GM18861 (cell line): Measurements from ENCODE around the gene ABCC10.
"Not testable (repeated sequence)": the region's sequence is repeated elsewhere in the genome, so short reads cannot be mapped to it uniquely, and the experiment has no call there.

Experiments used
- ATAC-seq: cut with Tn5 transposase; IDR thresholded peaks from one replicate; pipeline ENCODE4 v1.9.1; 2021; ENCODE audit not compliant: unreplicated experiment

ABCC10 gene

GRCh38 chr6:43444582-43444981, 17.2 kb downstream of the ABCC10 start:
- no peak for ATAC-seq

DNA sequence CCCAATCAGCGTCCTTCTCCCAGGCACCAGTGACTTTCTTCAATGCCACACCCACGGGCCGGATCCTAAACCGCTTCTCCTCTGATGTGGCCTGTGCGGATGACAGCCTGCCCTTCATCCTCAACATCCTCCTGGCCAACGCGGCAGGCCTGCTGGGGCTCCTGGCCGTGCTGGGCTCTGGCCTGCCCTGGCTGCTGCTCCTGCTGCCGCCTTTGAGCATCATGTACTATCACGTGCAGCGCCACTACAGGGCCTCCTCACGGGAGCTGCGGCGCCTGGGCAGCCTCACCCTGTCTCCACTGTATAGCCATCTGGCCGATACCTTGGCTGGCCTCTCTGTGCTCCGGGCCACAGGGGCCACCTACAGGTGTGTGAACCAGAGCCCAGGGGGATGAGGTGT, 18.2 kb downstream of the ABCC10 start:
- ATAC-seq = no peak

DNA sequence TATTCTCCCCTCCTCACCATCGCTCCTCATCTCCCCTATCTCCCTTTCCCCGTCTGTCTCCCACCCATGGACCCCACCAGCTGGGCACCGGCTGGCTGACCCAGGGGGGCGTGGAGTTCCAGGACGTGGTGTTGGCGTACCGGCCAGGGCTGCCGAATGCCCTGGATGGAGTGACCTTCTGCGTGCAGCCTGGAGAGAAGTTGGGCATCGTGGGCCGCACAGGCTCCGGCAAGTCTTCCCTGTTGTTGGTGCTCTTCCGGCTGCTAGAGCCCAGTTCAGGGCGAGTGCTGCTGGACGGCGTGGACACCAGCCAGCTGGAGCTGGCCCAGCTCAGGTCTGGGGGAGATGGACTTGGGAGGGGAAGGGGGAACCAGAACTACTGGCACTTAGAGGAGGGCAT, 20.3 kb downstream of the ABCC10 start:
- ATAC-seq = no peak

DNA sequence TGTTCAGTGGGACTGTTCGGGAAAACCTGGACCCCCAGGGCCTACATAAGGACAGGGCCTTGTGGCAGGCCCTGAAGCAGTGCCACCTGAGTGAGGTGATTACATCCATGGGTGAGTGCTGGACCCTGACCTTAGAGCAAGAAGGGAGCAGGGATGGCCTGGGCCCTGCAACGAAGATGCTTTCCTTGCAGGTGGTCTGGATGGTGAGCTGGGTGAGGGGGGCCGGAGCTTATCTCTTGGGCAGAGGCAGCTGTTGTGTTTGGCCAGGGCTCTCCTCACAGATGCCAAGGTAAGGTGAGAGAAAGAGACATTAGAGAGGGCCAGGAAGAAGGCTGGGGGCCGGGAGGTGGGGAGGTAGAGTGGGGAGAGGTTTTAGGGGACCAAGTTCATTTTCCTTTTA, 21.6 kb downstream of the ABCC10 start:
- ATAC-seq = no peak

GRCh38 chr6:43450699-43451131, 23.4 kb downstream of the ABCC10 start:
- no peak for ATAC-seq

DNA sequence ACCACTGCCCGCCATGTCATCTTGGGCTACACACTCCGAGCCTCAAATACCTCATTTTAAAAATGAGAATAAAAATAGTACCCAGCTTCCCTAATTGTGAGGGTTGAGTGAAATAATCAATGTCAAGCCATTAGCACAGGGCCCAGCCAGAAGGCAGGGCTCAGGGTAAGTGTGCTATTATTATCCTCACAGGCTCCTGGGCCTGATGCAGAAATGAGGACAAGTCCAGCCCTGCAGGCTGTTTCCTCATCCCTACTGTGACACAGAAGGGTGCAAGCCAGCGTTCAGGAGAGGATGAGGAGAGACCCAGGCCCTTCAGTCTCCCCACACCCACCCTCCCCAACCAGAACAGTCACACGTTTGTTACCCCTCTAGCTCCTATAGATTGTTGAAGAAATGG, 24.0 kb downstream of the ABCC10 start:
- ATAC-seq = no peak

- no peak for ATAC-seq
These were observed 24.6 kb downstream of the ABCC10 start for GRCh38 chr6:43451939-43452338.

- ATAC-seq = no peak
These were observed 25.6 kb downstream of the ABCC10 start for GRCh38 chr6:43452896-43453295.

- ATAC-seq = no peak
These were observed 26.5 kb downstream of the ABCC10 start for GRCh38 chr6:43453831-43454230.

DNA sequence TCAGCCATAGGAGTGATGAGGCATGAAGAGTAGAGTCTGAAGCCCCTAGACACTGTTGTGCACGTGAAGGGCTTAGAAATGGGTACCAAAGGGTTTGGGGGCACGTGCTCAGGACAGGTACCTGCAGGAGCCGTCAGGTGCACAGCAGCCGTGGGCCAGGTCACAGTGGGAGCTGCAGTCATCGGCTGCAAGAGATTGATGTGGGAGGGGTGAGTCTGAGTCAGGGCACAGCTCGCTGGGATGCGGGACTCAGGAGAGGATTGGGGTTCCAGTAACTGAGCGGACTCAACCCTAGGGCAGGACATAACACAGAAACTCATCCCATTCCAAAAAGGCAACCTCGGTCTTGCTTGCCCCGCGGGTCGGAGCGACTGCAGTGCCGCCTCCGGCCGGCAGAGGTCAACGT, 27.0 kb downstream of the ABCC10 start:
- ATAC-seq = no peak

GRCh38 chr6:43454696-43455530, 27.6 kb downstream of the ABCC10 start:
- ATAC-seq = no peak

GRCh38 chr6:43455531-43456428, 28.4 kb downstream of the ABCC10 start, which contains the start of gene DLK2:
DLK2 (minus strand) TSS chr6:43455548; CDS start chr6:43454825, 723 bp downstream.
- ATAC-seq = no peak

- ATAC-seq = no peak
These were observed 30.3 kb downstream of the ABCC10 start for GRCh38 chr6:43457643-43458042.

GRCh38 chr6:43458154-43458553, 30.8 kb downstream of the ABCC10 start:
- ATAC-seq = not testable (repeated sequence)

DNA sequence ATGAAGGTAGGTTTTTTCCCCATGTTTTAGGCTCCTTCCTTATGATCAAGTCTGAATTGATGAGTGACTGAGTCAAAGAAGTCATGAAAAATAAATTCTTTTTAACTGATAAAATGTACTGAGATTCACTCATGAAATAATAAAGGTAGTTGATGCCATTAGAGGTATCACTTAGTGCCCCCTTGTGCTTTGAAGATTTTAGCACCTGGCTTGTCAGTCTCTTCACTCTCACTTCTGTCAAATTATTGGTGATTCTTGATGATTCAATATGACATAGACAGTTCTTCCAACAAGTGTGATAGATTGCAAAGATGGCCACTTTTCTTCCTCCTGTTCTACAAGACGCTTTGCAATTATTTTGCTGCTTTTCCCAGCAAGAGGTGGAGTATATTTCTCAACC, 32.2 kb downstream of the ABCC10 start:
- ATAC-seq = no peak

- no peak for ATAC-seq
These were observed 32.7 kb downstream of the ABCC10 start for GRCh38 chr6:43460032-43460431.

DNA sequence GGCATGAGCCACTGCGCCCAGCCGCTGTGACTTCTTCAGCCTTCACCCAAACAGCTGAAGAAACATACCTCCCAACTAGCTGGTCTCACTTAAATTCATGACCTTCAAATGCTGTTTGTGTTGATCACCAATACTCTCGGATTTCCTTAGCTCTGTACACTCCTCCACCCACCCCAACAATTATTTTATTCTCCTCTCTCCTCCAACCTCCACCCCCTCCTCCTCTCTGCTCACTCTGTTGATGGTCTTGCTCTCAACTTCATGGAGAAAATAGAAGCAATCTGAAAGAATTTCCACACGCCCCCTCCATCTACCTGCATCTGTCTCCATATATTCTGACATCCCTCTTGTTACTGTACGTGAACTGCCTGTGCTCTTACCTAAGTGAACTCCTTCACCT, 34.6 kb downstream of the ABCC10 start:
- no peak for ATAC-seq

DNA sequence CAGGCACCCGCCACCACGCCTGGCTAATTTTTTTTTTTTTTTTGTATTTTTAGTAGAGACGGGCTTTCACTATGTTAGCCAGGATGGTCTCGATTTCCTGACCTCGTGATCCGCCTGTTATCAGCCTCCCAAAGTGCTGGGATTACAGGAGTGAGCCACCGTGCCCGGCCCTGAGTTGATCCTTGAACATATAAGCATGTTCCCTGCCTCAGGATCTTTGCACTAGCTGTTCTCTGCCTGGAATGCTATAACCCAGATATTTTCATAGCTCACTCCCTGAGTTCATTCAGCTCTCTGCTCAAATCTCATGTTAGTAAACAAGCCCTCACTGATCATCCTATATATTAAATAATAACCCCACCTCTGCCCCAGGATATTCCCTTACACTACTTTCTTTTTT, 37.0 kb downstream of the ABCC10 start:
- no peak for ATAC-seq

DNA sequence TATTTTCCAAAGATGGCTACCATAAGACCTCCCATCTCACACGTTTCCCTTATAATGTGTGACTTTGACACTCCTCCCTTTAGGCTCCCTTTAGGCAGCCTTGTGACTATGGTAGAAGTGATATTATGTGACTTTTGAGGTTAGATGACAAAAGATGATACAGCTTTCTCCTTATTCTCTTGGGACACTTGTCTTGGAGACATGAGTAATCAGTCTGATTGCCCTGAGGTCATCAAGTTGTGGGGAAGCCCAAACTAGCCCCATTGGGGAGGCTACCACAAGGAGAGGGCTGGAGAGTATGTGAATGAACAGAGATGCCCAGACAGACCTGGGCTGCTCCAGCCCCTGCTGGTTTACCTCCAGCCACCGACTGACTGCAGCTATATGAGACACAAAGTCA, 38.6 kb downstream of the ABCC10 start:
- no peak for ATAC-seq

- ATAC-seq = not testable (repeated sequence)
These were observed 39.9 kb downstream of the ABCC10 start for GRCh38 chr6:43467265-43467664.

DNA sequence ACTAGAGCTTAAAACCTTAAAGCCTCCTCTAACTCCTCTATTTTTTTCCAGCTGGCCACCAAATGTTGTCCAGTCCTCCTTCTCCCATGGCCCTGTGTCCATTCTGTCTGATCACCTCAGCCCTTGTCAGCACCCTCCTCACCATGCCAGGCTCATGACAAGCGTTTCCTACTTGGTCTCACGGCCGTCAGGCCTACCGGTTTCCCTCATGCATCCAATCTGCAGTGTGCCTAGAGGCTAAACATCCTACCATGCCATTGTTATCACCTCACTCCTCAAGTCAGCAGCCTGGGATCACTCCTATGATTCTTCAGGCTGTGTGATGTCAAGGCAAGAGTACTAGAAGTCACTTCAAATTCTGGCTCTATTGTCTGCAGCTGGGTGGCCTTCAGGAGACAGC, 40.4 kb downstream of the ABCC10 start:
- ATAC-seq = no peak

DNA sequence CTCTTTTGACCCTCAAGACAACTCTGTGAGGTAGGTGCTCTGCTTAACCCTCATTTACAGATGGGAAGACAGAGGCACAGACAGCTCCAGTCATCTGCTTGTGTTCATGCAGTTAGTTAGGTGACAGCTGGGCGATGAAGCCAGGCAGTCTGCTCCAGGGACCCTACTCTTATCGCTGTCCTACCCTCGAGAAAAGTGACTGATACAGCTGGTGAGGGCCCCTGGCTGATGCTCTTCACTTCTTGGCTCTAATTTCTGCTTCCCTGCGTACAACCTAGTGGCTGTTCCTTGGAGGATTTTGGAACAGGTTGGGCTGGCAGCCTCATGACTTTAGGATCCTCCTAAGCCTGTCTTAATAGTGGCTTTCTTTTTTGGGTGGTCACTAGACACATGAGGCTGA, 40.9 kb downstream of the ABCC10 start:
- ATAC-seq = no peak
